GM12873 (cell line): ENCODE results near the gene GLIS2.

Experiments
- TF ChIP-seq, protein P1 (sequence below): IDR thresholded peaks from 2 replicates; pipeline ENCODE4 v1.5.1; 2012; ENCODE audit warnings: low read depth, mild to moderate bottlenecking, moderate library complexity, low read length, control low read depth; ENCODE audit not compliant: insufficient read depth; ENCODE audit errors: missing control alignments

Gene GLIS2

DNA sequence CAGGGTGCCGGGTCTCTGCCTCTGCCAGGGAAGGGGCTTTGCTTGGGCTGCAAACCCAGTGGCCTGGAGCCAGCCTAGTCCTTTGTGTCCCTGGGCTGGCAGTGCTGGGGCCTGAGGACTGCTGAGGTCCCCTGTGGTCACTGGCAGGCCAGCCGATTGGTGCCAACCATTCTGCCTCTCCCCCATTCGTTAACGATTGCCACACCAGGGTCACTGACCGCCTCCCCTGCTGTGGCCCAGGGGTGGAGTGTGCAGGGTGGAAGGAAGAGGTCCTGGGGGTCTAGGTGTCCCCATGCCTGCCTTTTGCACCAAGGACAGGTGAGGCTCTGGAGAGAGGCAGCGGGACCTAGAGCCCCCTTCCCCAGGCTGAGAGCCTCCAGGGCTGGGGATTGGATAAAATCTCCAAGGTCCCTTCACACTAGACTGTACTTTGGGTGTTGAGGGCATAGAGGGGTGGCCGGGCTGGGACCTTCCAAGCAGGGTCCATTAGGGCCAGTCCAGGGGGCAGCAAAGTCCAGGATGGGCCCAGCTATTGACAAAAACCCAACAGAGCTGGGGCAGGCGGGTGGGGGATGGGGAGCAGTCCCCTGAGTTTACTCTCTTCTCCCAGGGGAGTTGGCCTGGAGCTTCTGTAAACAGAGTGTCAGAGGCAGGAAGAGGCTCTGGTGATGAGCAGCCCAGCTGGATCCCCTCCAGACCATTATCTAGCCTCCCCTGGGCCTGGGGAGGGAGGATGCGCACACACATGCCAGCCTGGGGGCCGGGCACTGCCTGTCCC, 56.9 kb downstream of the GLIS2 start:
- TF ChIP-seq, protein P1, sequence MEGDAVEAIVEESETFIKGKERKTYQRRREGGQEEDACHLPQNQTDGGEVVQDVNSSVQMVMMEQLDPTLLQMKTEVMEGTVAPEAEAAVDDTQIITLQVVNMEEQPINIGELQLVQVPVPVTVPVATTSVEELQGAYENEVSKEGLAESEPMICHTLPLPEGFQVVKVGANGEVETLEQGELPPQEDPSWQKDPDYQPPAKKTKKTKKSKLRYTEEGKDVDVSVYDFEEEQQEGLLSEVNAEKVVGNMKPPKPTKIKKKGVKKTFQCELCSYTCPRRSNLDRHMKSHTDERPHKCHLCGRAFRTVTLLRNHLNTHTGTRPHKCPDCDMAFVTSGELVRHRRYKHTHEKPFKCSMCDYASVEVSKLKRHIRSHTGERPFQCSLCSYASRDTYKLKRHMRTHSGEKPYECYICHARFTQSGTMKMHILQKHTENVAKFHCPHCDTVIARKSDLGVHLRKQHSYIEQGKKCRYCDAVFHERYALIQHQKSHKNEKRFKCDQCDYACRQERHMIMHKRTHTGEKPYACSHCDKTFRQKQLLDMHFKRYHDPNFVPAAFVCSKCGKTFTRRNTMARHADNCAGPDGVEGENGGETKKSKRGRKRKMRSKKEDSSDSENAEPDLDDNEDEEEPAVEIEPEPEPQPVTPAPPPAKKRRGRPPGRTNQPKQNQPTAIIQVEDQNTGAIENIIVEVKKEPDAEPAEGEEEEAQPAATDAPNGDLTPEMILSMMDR: no peak

DNA sequence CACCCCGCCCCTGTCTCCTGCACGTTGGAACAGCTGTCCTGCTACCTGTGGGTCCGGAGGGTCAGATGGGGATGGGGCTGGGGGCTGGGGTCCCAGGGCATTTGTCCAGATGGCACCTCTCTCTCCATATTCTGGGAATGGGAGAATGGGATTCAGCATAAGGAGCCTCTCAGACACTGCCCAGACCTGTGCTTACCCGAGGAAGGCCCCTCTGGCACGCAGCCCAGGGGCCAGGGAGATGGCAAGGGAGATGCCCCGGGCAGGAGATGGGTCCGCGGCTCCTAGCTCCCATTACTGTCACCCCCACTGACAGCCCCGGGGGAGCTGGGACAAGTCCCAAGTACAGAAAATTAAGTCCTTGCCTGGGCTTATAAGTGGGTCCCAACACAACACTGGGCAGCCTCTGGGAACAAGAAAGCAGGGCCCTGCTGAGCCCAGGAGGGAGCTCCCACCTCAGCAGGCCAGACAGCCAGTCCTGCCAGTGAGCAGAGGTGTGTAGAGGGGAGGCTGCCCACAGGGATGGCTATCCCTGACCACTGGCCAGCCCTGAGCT, 57.6 kb downstream of the GLIS2 start:
- TF ChIP-seq, protein P1: no peak

DNA sequence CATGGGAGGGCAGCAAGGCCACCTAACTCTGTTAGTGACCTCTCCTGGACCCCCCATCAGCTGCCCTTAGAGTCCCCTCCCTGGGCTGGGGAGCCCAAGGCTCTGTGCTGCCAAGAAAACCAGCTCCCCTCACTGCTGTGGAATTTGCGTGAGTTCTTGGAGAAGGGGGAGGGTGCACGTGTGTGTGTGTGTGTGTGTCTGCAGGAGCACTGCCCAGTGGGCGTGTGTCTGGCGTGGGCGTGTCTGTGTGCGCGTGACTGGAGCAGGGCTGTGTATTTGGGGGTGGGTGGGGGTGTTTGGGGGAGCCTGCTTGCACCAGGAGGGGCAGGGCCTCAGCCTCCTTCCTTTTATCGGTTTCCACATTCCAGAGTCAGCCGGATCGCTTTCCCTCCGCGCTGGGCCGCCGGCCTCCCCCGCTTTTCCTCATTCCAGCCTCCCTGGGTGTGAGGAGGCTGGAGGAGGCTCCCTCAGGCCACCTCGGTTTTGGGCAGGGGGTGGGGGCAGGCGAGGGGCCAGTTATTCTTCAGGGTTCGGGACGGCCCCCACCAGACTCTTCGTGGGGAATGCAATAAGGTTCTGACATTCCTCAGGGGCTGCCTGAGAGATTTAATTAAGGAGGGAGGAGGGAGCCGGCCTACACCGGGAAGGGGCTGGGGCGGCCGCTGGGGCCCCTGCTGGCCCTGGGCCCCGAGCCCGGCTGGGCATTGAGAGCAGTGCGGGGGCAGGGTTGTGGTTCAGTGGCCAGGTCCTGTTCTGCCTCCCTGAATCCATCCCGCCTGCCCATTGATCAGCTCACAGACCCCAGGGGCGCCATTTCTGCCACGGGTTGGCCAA, 58.3 kb downstream of the GLIS2 start:
- TF ChIP-seq, protein P1: no peak

DNA sequence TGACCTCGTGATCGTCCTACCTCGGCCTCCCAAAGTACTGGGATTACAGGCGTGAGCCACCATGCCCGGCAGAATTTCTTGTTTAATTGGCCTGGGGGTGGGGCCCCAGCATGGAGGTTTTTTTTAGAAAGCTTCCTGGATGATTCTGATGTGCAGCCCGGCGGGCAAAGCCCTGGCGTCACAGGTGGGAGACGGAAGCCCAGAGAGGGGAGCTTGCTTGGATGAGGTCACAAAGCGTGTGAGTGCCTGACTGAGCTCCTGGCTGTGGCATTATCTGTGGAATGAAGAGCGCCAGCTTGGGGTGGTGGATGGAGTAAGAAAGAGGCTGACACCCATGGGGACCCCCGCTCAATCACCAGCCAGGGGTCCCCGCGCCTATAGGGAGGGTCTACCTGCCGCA, 59.9 kb downstream of the GLIS2 start:
- TF ChIP-seq, protein P1: no peak

DNA sequence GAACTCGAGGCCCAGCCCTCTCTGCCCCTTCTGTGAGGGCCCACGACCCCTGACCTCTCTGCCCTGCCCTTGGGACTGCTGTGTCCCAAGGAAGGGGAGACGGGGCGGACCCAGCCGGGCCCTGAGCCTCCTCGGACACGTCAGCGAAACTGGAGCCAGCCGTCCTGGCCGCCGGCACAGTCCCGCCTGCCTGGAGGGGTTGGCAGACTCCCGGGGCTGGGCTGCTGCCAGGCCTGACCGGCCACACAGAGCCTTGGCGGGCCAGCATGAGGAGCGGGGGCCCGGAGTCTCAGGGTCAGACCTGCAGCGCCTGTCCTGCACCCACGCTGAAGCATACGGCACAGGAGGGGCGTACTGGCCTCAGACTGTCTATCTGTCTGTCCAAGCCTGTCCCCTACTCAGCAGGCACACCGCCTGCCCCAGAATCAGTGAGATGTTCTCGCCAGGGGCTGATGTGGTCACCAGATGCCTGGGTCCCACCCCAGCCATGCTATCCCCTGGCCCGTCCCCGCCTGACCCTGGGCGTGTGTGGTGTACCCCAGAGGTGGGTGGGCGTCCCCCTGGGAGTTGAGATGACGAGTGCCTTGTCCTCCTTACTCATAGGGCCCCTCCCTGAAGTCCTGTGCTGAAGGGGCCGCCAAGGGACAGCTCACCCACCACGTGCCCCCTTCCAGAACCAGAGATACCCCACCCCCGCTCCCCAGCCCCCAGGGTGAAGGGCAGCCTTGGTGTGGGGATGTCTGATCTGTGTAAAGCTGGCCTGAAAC, 60.4 kb downstream of the GLIS2 start:
- TF ChIP-seq, protein P1: no peak

DNA sequence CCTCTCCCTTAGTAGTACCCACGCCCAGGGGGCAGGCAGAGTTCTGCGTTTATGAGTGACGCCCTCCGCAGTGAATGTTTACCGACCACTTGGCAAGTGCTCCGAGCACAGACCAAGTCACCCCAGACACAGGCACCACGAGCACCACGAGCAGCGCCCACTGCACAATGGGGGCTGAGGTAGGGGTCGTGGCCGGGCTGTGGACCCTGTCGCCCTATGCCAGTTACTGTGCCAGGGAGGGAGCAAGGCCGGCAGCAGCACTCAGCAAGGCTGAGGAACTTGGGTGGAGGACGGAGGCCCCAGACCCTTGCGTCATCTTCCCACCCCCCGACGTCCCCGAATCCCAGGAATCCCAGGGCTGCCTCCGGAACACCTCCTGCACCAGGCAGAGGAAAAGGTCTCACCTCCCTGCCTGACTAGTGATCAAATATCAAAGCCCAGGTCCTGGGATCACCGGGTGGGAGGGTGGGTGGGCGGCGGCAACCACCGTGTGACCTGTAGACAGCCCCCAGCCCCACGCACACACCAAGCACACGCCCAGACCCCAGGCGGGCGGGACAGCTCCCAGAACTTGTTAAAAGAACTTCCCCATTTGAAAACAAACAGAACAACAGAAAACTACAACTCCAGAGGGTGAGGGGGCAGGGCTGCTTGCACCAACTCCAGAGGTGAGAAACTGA, 61.2 kb downstream of the GLIS2 start:
- TF ChIP-seq, protein P1: no peak
